Endometrial microvascular endothelial cells (primary cell): ENCODE results near the gene RNASE13. TPM values are rescaled to one million over a fixed set of nuclear protein-coding genes. Genes with fewer than 3 reads are reported as not detected.
"Not testable (repeated sequence)": the region's sequence is repeated elsewhere in the genome, so short reads cannot be mapped to it uniquely, and the experiment has no call there.

ENCODE experiments used
- in situ Hi-C: cut with HindIII; loops from 2 replicates; pipeline ENCODE4 v1.10.0; 2017; ENCODE audit warnings: low sequenced_read_pairs, low pct_unique_long_range_greater_than_20kb; ENCODE audit errors: inconsistent ontology term
- total RNA-seq: library from RNA; depleted of rRNA; stranded (reverse); fragments of >200 nt; gene quantifications from one replicate; pipeline ENCODE4 v1.2.3, GENCODE V29; 2015; ENCODE audit errors: inconsistent ontology term

Gene RNASE13
- total RNA-seq, 1 donor from 2014 or later = not detected

- in situ Hi-C loops = no loop called here
Measured at GRCh38 chr14:21047378-21047781, 12.8 kb upstream of the RNASE13 start.

- in situ Hi-C loops = no loop called here
Measured at GRCh38 chr14:21043974-21044618, 9.5 kb upstream of the RNASE13 start.

GRCh38 chr14:21043387-21043973 is 8.9 kb upstream of the RNASE13 start:
- in situ Hi-C loops = no loop called here

- in situ Hi-C loops = no loop called here
Measured at GRCh38 chr14:21042918-21043317, 8.3 kb upstream of the RNASE13 start.

GRCh38 chr14:21041676-21042433 is 7.2 kb upstream of the RNASE13 start, which contains the start of gene RNASE7:
Gene RNASE7 (plus strand): TSS chr14:21042362. CDS start chr14:21042993, 631 bp downstream.
- in situ Hi-C loops = no loop called here

GRCh38 chr14:21040941-21041340 is 6.3 kb upstream of the RNASE13 start:
- in situ Hi-C loops = not testable (repeated sequence)

GRCh38 chr14:21040370-21040925 is 5.8 kb upstream of the RNASE13 start:
- in situ Hi-C loops = no loop called here

GRCh38 chr14:21039585-21040369 is 5.2 kb upstream of the RNASE13 start:
- in situ Hi-C loops = no loop called here

- in situ Hi-C loops = no loop called here
Measured at GRCh38 chr14:21038441-21039422, 4.1 kb upstream of the RNASE13 start.

GRCh38 chr14:21037156-21037555 is 2.5 kb upstream of the RNASE13 start:
- in situ Hi-C loops = no loop called here

- in situ Hi-C loops = no loop called here
Measured at GRCh38 chr14:21036751-21037150, 2.1 kb upstream of the RNASE13 start.

- in situ Hi-C loops = no loop called here
Measured at GRCh38 chr14:21033133-21033698, 1.4 kb downstream of the RNASE13 start.

GRCh38 chr14:21032326-21033132 is 2.1 kb downstream of the RNASE13 start:
- in situ Hi-C loops = no loop called here

GRCh38 chr14:21030531-21030930 is 4.1 kb downstream of the RNASE13 start:
- in situ Hi-C loops = no loop called here

GRCh38 chr14:21029917-21030316 is 4.7 kb downstream of the RNASE13 start, which contains the start of gene TPPP2:
Gene TPPP2 (plus strand): TSS chr14:21030217. CDS start chr14:21030582, 365 bp downstream.
- in situ Hi-C loops = no loop called here

- in situ Hi-C loops = no loop called here
Measured at GRCh38 chr14:21026988-21027315, 7.7 kb downstream of the RNASE13 start.
